Keratinocyte (primary cell): Measurements from ENCODE around the gene ANAPC5. TPM values are rescaled to one million over a fixed set of nuclear protein-coding genes. Genes with fewer than 3 reads are reported as not detected.
A peak's percentile ranks its signal among the peaks of the same experiment; 100 is the strongest.

Source experiments
- DNase-seq: peaks from one replicate; pipeline ENCODE4 v3.0.0-alpha.2; 2011; ENCODE audit warnings: low read depth, missing footprints, low spot score
- FAIRE-seq: peaks from 2 replicates; lab custom pipeline; 2011; peaks lifted over from hg19 to GRCh38; lab: Jason Lieb, UNC
- H2AFZ ChIP-seq: 2 replicates; pipeline ENCODE4 v1.6.0; 2012; ENCODE audit warnings: low read length, control low read depth, inconsistent platforms; ENCODE audit not compliant: control insufficient read depth
- H3K27ac ChIP-seq: 2 replicates; pipeline ENCODE4 v1.5.1; 2011; ENCODE audit warnings: low read length; ENCODE audit not compliant: control insufficient read depth, insufficient read depth
- H3K27me3 ChIP-seq: 3 replicates; pipeline ENCODE4 v1.6.0; 2011; ENCODE audit warnings: low read length; ENCODE audit not compliant: control insufficient read depth, insufficient read depth; ENCODE audit errors: extremely low read depth
- H3K36me3 ChIP-seq, 2 experiments: 2 replicates in 1 of 2; 3 replicates in 1 of 2; pipeline ENCODE4 v1.5.1; 2011; ENCODE audit warnings: low read length in 2 of 2, mild to moderate bottlenecking in 1 of 2; ENCODE audit not compliant: control insufficient read depth in 2 of 2, insufficient read depth in 2 of 2; ENCODE audit errors: extremely low read depth in 1 of 2
- H3K4me1 ChIP-seq: 3 replicates; pipeline ENCODE4 v1.5.1; 2011; ENCODE audit warnings: low read length; ENCODE audit not compliant: control insufficient read depth, insufficient read depth; ENCODE audit errors: extremely low read depth
- H3K4me2 ChIP-seq: 3 replicates; pipeline ENCODE4 v1.6.0; 2011; ENCODE audit warnings: low read depth, low read length; ENCODE audit not compliant: control insufficient read depth, insufficient read depth; ENCODE audit errors: extremely low read depth
- H3K4me3 ChIP-seq, 3 experiments: fragments of 200-600 bp in 1 of 3; sonication (generic) in 1 of 3; 2 replicates in 2 of 3; 3 replicates in 1 of 3; pipeline ENCODE4 v1.5.1; 2011 to 2016; ENCODE audit warnings: low read length in 3 of 3, mild to moderate bottlenecking in 3 of 3, control low read depth in 2 of 3, inconsistent platforms in 1 of 3, low read depth in 1 of 3, mixed read lengths in 1 of 3, mixed run types in 1 of 3, moderate library complexity in 1 of 3; ENCODE audit not compliant: control insufficient read depth in 2 of 3, insufficient read depth in 2 of 3; ENCODE audit errors: extremely low read depth in 1 of 3
- H3K79me2 ChIP-seq: 2 replicates; pipeline ENCODE4 v1.6.0; 2012; ENCODE audit warnings: low read length; ENCODE audit not compliant: control insufficient read depth, insufficient read depth
- H3K9ac ChIP-seq: 3 replicates; pipeline ENCODE4 v1.6.0; 2011; ENCODE audit warnings: low read length; ENCODE audit not compliant: control insufficient read depth, insufficient read depth; ENCODE audit errors: extremely low read depth
- H3K9me1 ChIP-seq: 3 replicates; pipeline ENCODE4 v1.6.0; 2011; ENCODE audit warnings: low read length; ENCODE audit not compliant: control insufficient read depth, insufficient read depth; ENCODE audit errors: extremely low read depth
- H3K9me3 ChIP-seq: 2 replicates; pipeline ENCODE4 v1.5.1; 2012; ENCODE audit warnings: low read depth, low read length; ENCODE audit not compliant: control insufficient read depth
- H4K20me1 ChIP-seq: 3 replicates; pipeline ENCODE4 v1.6.0; 2011; ENCODE audit warnings: low read length; ENCODE audit not compliant: control insufficient read depth, insufficient read depth; ENCODE audit errors: extremely low read depth
- CTCF ChIP-seq, 3 experiments: IDR thresholded peaks in 1 of 3; conservative IDR thresholded peaks in 1 of 3; optimal IDR thresholded peaks in 1 of 3; 2 replicates in 2 of 3; 3 replicates in 1 of 3; pipeline versions ENCODE3 to v1.5.1; 2011; ENCODE audit warnings: low read length in 3 of 3, mild to moderate bottlenecking in 3 of 3, moderate library complexity in 2 of 3, control low read depth in 1 of 3, inconsistent platforms in 1 of 3; ENCODE audit not compliant: insufficient read depth in 2 of 3; ENCODE audit errors: extremely low read depth in 1 of 3
- EZH2 ChIP-seq: IDR thresholded peaks from one replicate; pipeline ENCODE4 v1.6.1; 2012; ENCODE audit warnings: inconsistent platforms, mild to moderate bottlenecking, low read length, moderate library complexity
- dilution Hi-C: fragments of 300-500 bp; cut with MboI; formaldehyde crosslinking; loops from one replicate; pipeline ENCODE4 v1.7.0; 2020; ENCODE audit warnings: low sequenced_read_pairs; ENCODE audit not compliant: extremely low pct_ligation_motif_present
- polyA minus RNA-seq, 3 experiments: library from RNA; depleted of rRNA, polyadenylated mRNA; stranded (reverse); fragments of >200 nt; gene quantifications; 1 replicate in 1 of 3; 2 replicates in 1 of 3; 3 replicates in 1 of 3; pipeline ENCODE4 v1.2.3, GENCODE V29; 2011
- polyA plus RNA-seq, 5 experiments: library from polyadenylated mRNA; depleted of rRNA in 3 of 5; stranded (reverse) in 3 of 5; stranded (forward) in 1 of 5; unstranded in 1 of 5; fragments of >200 nt; gene quantifications; 1 replicate in 1 of 5; 2 replicates in 3 of 5; 3 replicates in 1 of 5; pipeline versions ENCODE4 v1.2.1 to v1.2.3, GENCODE V29; 2011 to 2012; ENCODE audit warnings: missing spikeins in 2 of 5, low read depth in 1 of 5, low replicate concordance in 1 of 5

Gene ANAPC5
- 109 to 141 TPM (median 115 TPM) in 3 replicates for polyA plus RNA-seq
- polyA plus RNA-seq (2011; ENCODE audit: low read depth): 109 TPM
- polyA plus RNA-seq (2011; cell fraction: cytosol; rRNA removed): 112 and 151 TPM in 2 replicates
- polyA plus RNA-seq (2011; cell fraction: nucleus; rRNA removed): 151 and 155 TPM in 2 replicates
- polyA plus RNA-seq (2012; ENCODE audit: low replicate concordance): 66.9 and 75.8 TPM in 2 replicates
- polyA minus RNA-seq: 90.5 to 201 TPM (median 158 TPM) in 3 replicates
- polyA minus RNA-seq (2011; cell fraction: cytosol; rRNA and poly(A)+ RNA removed): 102 TPM
- 54.0 and 93.0 TPM in 2 replicates for polyA minus RNA-seq (2011; cell fraction: nucleus; rRNA and poly(A)+ RNA removed)

- no peaks in the 10 kb centered on the region for H3K9me3 ChIP-seq
- peak within 1 kb of the TSS; percentile 84 for H3K4me2 ChIP-seq
- dilution Hi-C loops: no loop called here
- peaks cover 38% of the 10 kb centered on the region for H3K79me2 ChIP-seq
- no peaks in the 10 kb centered on the region for H3K9me1 ChIP-seq
- FAIRE-seq (peak; percentile 76), DNase-seq (peak; percentile 93)
- peak within 1 kb of the TSS; percentile 97 to 99 (median 99) for H3K4me3 ChIP-seq
- peak within 1 kb of the TSS; percentile 94 for H3K9ac ChIP-seq
- TF ChIP-seq EZH2 (no peak), CTCF (optimal IDR thresholded peaks at IDR 0.05 in 1 of 3, IDR thresholded peaks at IDR 0.05 in 1 of 3, conservative IDR thresholded peaks at IDR 0.05 in 1 of 3; ENCODE audit: extremely low read depth in 1 of 3, insufficient read depth in 2 of 3, low read length in 3 of 3) (peak in 1 of 3 experiments; percentile 35)
- peaks cover 8% of the 10 kb centered on the region for H3K4me1 ChIP-seq
- no peaks in the 10 kb centered on the region for H4K20me1 ChIP-seq
- H2AFZ ChIP-seq: peak within 1 kb of the TSS; percentile 98
- H3K36me3 ChIP-seq: peaks cover 0 to 4% of the 10 kb centered on the region in 2 experiments
- H3K27me3 ChIP-seq: no peaks in the 10 kb centered on the region
- H3K27ac ChIP-seq: peak within 1 kb of the TSS; percentile 88
Observed at GRCh38 chr12:121351820-121352681, at the start of gene ANAPC5. Gene ANAPC5 (minus strand): TSS chr12:121352411. CDS start chr12:121352340, 71 bp downstream.

GRCh38 chr12:121400332-121401139 is 48.3 kb upstream of the ANAPC5 start:
- H2AFZ ChIP-seq: peak overlapping the region; percentile 76
- H3K9ac ChIP-seq: peak overlapping the region; percentile 94
- TF ChIP-seq EZH2 (no peak), CTCF (optimal IDR thresholded peaks at IDR 0.05 in 1 of 3, IDR thresholded peaks at IDR 0.05 in 1 of 3, conservative IDR thresholded peaks at IDR 0.05 in 1 of 3; ENCODE audit: extremely low read depth in 1 of 3, insufficient read depth in 2 of 3, low read length in 3 of 3) (no peak)
- dilution Hi-C loops: no loop called here
- no peaks in the 10 kb centered on the region for H3K9me3 ChIP-seq
- peak overlapping the region; percentile 90 for H3K27ac ChIP-seq
- peak overlapping the region; percentile 69 to 97 (median 97) for H3K4me3 ChIP-seq
- FAIRE-seq: peak; percentile 72
- peaks cover 6 to 13% of the 10 kb centered on the region in 2 experiments for H3K36me3 ChIP-seq
- peaks cover 55% of the 10 kb centered on the region for H3K79me2 ChIP-seq
- H3K4me1 ChIP-seq: peaks cover 14% of the 10 kb centered on the region
- no peaks in the 10 kb centered on the region for H3K27me3 ChIP-seq
- H3K4me2 ChIP-seq: peak overlapping the region; percentile 77
- H3K9me1 ChIP-seq: peaks cover 3% of the 10 kb centered on the region
- DNase-seq: no peak
- no peaks in the 10 kb centered on the region for H4K20me1 ChIP-seq
